Measurements from ENCODE around the gene FBN3. TPM values are rescaled to one million over a fixed set of nuclear protein-coding genes. Genes with fewer than 3 reads are reported as not detected.
"Not testable (repeated sequence)": the region's sequence is repeated elsewhere in the genome, so short reads cannot be mapped to it uniquely, and the experiment has no call there.

The FBN3 gene
- polyA plus RNA-seq, 10 donors: 5.9 to 17.6 (median 9.7) TPM

DNA sequence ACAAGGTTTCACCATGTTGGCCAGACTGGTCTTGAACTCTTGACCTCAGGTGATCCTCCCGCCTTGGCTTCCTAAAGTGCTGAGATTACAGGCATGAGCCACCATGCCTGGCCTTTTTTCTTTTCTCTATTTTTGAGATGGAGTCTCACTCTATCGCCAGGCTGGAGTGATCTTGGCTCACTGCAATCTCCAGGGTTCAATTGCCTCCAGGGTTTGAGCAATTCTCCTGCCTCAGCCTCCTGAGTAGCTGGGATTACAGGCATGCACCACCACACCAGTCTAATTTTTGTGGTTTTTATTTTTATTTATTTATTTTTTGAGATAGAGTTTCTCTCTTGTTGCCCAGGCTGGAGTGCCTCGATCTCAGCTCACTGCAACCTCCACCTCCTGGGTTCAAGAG, 125.1 kb downstream of the FBN3 start:
- DNase-seq: not testable (repeated sequence)

DNA sequence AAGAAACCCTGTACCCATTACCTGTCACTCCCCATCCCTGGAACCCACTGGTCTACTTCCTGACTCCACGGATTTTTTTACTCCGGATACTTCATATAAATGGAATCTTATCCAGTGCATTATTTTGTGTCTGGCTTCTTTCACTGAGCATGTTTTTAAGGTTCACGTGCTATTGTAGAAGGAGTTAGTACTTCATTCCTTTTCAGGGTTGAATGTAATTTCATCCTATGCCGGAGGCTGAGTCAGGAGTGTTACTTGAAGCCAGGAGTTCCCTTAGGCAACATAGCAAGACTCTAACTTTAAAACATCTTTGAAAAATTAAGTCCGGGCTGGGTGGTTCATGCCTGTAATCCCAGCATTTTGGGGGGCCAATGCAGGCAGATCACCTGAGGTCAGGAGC, 126.0 kb downstream of the FBN3 start:
- DNase-seq: no peak

GRCh38 chr19:8022275-8022674, 127.1 kb downstream of the FBN3 start:
- DNase-seq: no peak

GRCh38 chr19:8021374-8021773, 128.0 kb downstream of the FBN3 start:
- no peak for DNase-seq

DNA sequence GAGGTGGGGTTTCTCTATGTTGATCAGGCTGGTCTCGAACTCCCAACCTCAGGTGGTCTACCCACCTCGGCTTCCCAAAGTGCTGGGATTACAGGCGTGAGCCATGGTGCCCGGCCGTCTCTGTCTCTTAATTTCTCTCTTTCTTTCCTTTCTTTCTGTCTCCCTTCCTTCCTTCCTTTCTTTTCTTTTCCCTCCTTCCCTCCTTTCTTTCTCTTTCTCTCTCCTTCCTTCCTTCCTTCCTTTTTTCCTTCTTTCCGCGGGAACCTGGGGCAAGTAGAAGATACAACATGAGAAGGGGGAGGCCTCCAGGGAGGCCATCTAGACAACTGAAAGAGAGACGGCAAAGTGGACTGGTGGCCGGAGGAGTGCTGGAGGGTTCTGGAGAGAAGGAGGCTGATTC, 128.7 kb downstream of the FBN3 start:
- DNase-seq: no peak

- DNase-seq: peak in 1 of 3 donors; percentile 29
Observed at GRCh38 chr19:8017808-8018207, 131.6 kb downstream of the FBN3 start.

Other genes starting within 250 kb of the FBN3 start
- gene MAP2K7, start 245.7 kb downstream of the FBN3 start, polyA plus RNA-seq (ENCODE audit: insufficient read length in 10 of 10): 10 to 100 TPM; 14.9 to 24.6 (median 20.6) TPM
- under 1 TPM in 5 of 10 donors, not detected in 5; 0.23 to 0.52 (median 0.46) TPM for gene TGFBR3L, start 234.8 kb downstream of the FBN3 start, polyA plus RNA-seq (ENCODE audit: insufficient read length in 10 of 10)
- 10 to 100 TPM; 11.0 to 20.7 (median 15.7) TPM for gene SNAPC2, start 229.3 kb downstream of the FBN3 start, polyA plus RNA-seq (ENCODE audit: insufficient read length in 10 of 10)
- 1 to 10 TPM in 9 of 10 donors, under 1 TPM in 1; 0.85 to 3.4 (median 2.5) TPM for gene CTXN1, start 223.5 kb downstream of the FBN3 start, polyA plus RNA-seq (ENCODE audit: insufficient read length in 10 of 10)
- 10 to 100 TPM; 34.7 to 49.3 (median 45.3) TPM for gene TIMM44, start 205.9 kb downstream of the FBN3 start, polyA plus RNA-seq (ENCODE audit: insufficient read length in 10 of 10)
- 10 to 100 TPM; 48.9 to 67.5 (median 53.6) TPM for gene ELAVL1, start 144.0 kb downstream of the FBN3 start, polyA plus RNA-seq (ENCODE audit: insufficient read length in 10 of 10)
- gene CCL25, start 96.8 kb downstream of the FBN3 start, polyA plus RNA-seq (ENCODE audit: insufficient read length in 10 of 10): under 1 TPM in 4 of 10 donors, not detected in 6; 0.18 to 0.33 (median 0.27) TPM
- gene CERS4, start 59.8 kb upstream of the FBN3 start, polyA plus RNA-seq (ENCODE audit: insufficient read length in 10 of 10): 10 to 100 TPM; 10.3 to 17.7 (median 14.1) TPM
- gene CD320, start 158.8 kb upstream of the FBN3 start, polyA plus RNA-seq (ENCODE audit: insufficient read length in 10 of 10): 10 to 100 TPM; 15.8 to 27.2 (median 19.7) TPM
- gene NDUFA7, start 171.8 kb upstream of the FBN3 start, polyA plus RNA-seq (ENCODE audit: insufficient read length in 10 of 10): 10 to 100 TPM; 26.3 to 56.8 (median 43.9) TPM
- gene RPS28, start 171.9 kb upstream of the FBN3 start, polyA plus RNA-seq (ENCODE audit: insufficient read length in 10 of 10): 100 to 1,000 TPM; 460 to 776 (median 571) TPM
- 10 to 100 TPM in 5 of 10 donors, 1 to 10 TPM in 5; 5.1 to 14.8 (median 9.6) TPM for gene KANK3, start 193.7 kb upstream of the FBN3 start, polyA plus RNA-seq (ENCODE audit: insufficient read length in 10 of 10)
- gene ANGPTL4, start 214.6 kb upstream of the FBN3 start, polyA plus RNA-seq (ENCODE audit: insufficient read length in 10 of 10): 1 to 10 TPM in 9 of 10 donors, under 1 TPM in 1; 0.79 to 2.8 (median 2.0) TPM
- 10 to 100 TPM; 55.9 to 90.1 (median 66.8) TPM for gene RAB11B, start 240.8 kb upstream of the FBN3 start, polyA plus RNA-seq (ENCODE audit: insufficient read length in 10 of 10)

All from muscle of back (tissue), 11 donors.